Mammary epithelial cell (primary cell): ENCODE measurements around the gene VPS26C.

Source experiments
- CTCF ChIP-seq, 2 donors: IDR thresholded peaks in 1 of 2; conservative IDR thresholded peaks in 1 of 2; 2 replicates each; pipeline ENCODE4 v1.5.1; 2011 to 2012; ENCODE audit warnings: inconsistent platforms in 2 of 2, low read length in 2 of 2, mild to moderate bottlenecking in 2 of 2, control low read depth in 1 of 2, low read depth in 1 of 2; ENCODE audit not compliant: insufficient read depth in 1 of 2; ENCODE audit errors: extremely low read depth in 1 of 2
- EZH2 ChIP-seq: IDR thresholded peaks from 2 replicates; pipeline ENCODE4 v1.6.1; 2012; ENCODE audit warnings: low read length, inconsistent platforms, borderline replicate concordance

DNA sequence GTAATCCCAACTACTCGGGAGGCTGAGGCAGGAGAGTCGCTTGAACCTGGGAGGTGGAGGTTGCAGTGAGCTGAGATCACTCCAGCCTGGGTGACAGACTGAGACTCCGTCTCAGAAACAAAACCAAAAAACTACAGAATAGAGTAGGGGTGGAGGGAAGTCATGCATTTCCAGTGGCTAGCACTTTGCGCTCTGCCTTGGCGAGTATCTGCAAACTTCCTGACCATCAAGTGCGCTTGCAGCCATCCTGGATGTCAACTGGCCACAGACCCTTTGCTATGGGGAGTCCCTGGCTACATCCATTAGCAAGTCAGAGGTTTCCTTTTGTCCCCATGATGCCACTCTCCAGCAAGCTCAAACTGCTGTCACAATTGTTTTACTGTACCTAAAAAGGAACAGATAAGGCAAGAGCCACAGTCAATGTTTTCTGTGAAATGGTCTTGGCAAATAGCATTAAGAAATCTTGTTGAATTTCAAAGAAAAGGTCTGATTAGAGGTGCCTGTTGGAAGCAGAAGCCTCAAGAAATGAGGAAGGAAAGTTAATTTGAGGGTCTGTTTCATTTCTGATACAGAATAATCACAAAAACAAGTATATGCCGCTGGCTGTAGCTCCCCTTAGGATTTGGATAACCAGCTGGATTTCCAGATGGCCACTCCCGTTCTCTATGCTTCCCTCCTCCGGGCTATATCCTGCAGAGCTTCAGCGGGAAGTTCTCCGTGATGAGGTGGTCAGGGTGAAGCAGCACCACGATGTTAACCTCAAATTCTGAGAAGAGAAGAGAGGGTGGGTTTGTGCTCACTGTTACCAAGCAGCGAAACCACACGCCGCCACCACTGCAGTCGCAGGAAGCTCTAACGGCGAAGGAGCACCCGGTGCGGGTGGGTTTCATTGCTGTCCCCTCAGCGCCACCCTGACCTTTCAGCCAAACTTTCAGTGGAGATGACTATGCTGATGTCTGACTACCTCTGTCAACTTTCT, 42.0 kb downstream of the VPS26C start:
- TF ChIP-seq EZH2 (no peak), CTCF (conservative IDR thresholded peaks at IDR 0.05 in 1 of 2, IDR thresholded peaks at IDR 0.05 in 1 of 2; ENCODE audit: extremely low read depth in 1 of 2, insufficient read depth in 1 of 2, low read depth in 1 of 2, low read length in 2 of 2) (no peak)
